Astrocyte (in vitro differentiated cells and primary cell): ENCODE data around the gene TMCC1. TPM values are rescaled to one million over a fixed set of nuclear protein-coding genes. Genes with fewer than 3 reads are reported as not detected.

ENCODE experiments used
- DNase-seq: peaks from one replicate; pipeline ENCODE4 v3.0.0-alpha.2; 2010; ENCODE audit warnings: low read depth
- FAIRE-seq: peaks from 2 replicates; lab custom pipeline; 2011; peaks lifted over from hg19 to GRCh38; lab: Jason Lieb, UNC
- H2AFZ ChIP-seq: 2 replicates; pipeline ENCODE4 v1.6.0; 2012; ENCODE audit warnings: low read depth, low read length, inconsistent platforms
- H3K27ac ChIP-seq: 2 replicates; pipeline ENCODE4 v1.5.1; 2011; ENCODE audit warnings: low read depth, low read length, inconsistent platforms
- H3K27me3 ChIP-seq: 2 replicates; pipeline ENCODE4 v1.6.0; 2011; ENCODE audit warnings: low read length, inconsistent platforms; ENCODE audit not compliant: insufficient read depth
- H3K36me3 ChIP-seq: 2 replicates; pipeline ENCODE4 v1.5.1; 2011; ENCODE audit warnings: low read length, inconsistent platforms; ENCODE audit not compliant: insufficient read depth
- H3K4me1 ChIP-seq: 2 replicates; pipeline ENCODE4 v1.5.1; 2011; ENCODE audit warnings: low read length, inconsistent platforms; ENCODE audit not compliant: insufficient read depth
- H3K4me2 ChIP-seq: 2 replicates; pipeline ENCODE4 v1.6.0; 2012; ENCODE audit warnings: low read length, inconsistent platforms
- H3K4me3 ChIP-seq: 2 replicates; pipeline ENCODE4 v1.5.1; 2011; ENCODE audit warnings: low read depth, mild to moderate bottlenecking, low read length, inconsistent platforms; ENCODE audit not compliant: insufficient read depth
- H3K79me2 ChIP-seq: 2 replicates; pipeline ENCODE4 v1.6.0; 2012; ENCODE audit warnings: mild to moderate bottlenecking, low read length, inconsistent platforms; ENCODE audit not compliant: insufficient read depth
- H3K9ac ChIP-seq: 2 replicates; pipeline ENCODE4 v1.6.0; 2012; ENCODE audit warnings: mild to moderate bottlenecking, low read length, inconsistent platforms
- H3K9me3 ChIP-seq: 2 replicates; pipeline ENCODE4 v1.5.1; 2012; ENCODE audit warnings: low read depth, mild to moderate bottlenecking, low read length, inconsistent platforms; ENCODE audit not compliant: insufficient read depth
- H4K20me1 ChIP-seq: 2 replicates; pipeline ENCODE4 v1.6.0; 2012; ENCODE audit warnings: low read length, inconsistent platforms; ENCODE audit not compliant: insufficient read depth
- H3K27ac Mint-ChIP-seq: one replicate; pipeline ENCODE4 v1.8.0; 2021; ENCODE audit warnings: mild to moderate bottlenecking, mixed read lengths; ENCODE audit not compliant: unreplicated experiment
- H3K27me3 Mint-ChIP-seq: one replicate; pipeline ENCODE4 v1.8.0; 2021; ENCODE audit warnings: low read depth, mixed read lengths; ENCODE audit not compliant: unreplicated experiment
- H3K36me3 Mint-ChIP-seq: one replicate; pipeline ENCODE4 v1.8.0; 2021; ENCODE audit warnings: low read depth, mixed read lengths; ENCODE audit not compliant: unreplicated experiment
- H3K4me1 Mint-ChIP-seq: one replicate; pipeline ENCODE4 v1.8.0; 2021; ENCODE audit warnings: low read depth, mixed read lengths; ENCODE audit not compliant: unreplicated experiment
- H3K4me3 Mint-ChIP-seq: one replicate; pipeline ENCODE4 v1.8.0; 2021; ENCODE audit warnings: mild to moderate bottlenecking, moderate library complexity, mixed read lengths; ENCODE audit not compliant: unreplicated experiment
- H3K9me3 Mint-ChIP-seq: one replicate; pipeline ENCODE4 v1.8.0; 2021; ENCODE audit warnings: mild to moderate bottlenecking, mixed read lengths; ENCODE audit not compliant: unreplicated experiment
- EZH2 ChIP-seq: IDR thresholded peaks from 2 replicates; pipeline ENCODE4 v1.6.1; 2012; ENCODE audit warnings: mild to moderate bottlenecking, low read length, inconsistent platforms; ENCODE audit not compliant: insufficient read depth
- total RNA-seq: library from RNA; stranded (reverse); gene quantifications from 2 replicates; pipeline ENCODE4 v1.2.1, GENCODE V29; 2021
- TF ChIP-seq, protein P1 (sequence below): IDR thresholded peaks from 2 replicates; pipeline ENCODE4 v1.5.1; 2011; ENCODE audit warnings: low read depth, mild to moderate bottlenecking, inconsistent platforms, low read length, moderate library complexity; ENCODE audit not compliant: insufficient read depth

The TMCC1 gene
- total RNA-seq, 1 donor from 2014 or later: 37.9 TPM

DNA sequence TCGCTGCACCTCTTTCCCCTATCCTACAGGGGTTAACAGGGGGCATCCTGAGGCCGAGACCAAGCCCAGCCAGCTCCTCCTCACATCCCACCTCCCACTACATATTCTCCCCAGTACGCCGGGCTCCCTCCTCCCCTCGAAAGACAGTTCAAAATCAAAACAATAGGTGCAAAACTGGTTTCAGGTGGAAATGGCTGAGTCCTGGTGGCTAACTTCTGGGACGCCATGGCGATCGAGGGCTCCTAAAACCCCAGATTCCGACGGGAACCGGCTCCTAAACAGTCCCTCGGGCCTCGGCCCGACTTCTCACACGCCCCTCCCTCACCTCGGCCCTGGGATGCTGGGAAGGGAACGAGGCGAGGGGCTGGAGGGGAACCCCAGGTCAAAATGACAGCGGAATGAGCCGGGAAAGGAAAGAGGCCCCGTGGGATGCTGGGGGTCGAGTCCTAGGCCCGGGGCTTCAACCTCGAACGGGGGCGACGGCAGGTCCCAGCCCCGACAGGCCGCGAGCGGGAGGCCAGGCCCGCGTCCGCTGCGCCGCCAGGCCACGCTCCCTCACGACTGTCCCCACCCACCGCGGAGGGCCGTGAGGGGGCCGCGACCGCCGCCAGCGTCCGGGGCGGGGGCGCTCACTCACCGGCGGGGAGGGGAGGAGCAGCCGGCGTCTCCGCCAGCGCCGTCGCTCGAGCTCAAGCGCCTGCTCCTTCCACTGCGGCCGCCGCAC, 492 bp downstream of the TMCC1 start:
- Histone ChIP-seq H3K4me3 (peak overlapping the region; percentile 78), H3K4me1 (peaks cover 22% of the 10 kb centered on the region), H3K9ac (peak overlapping the region; percentile 91), H3K79me2 (peaks cover 26% of the 10 kb centered on the region), H3K9me3 (no peaks in the 10 kb centered on the region), H3K27ac (peak overlapping the region; percentile 71), H3K4me2 (peak overlapping the region; percentile 93), H2AFZ (peak overlapping the region; percentile 88), H4K20me1 (peaks cover 43% of the 10 kb centered on the region), H3K27me3 (no peaks in the 10 kb centered on the region), H3K36me3 (no peaks in the 10 kb centered on the region)
- peaks cover 7% of the 10 kb centered on the region for H3K36me3 Mint-ChIP-seq
- H3K27ac Mint-ChIP-seq: peak overlapping the region; percentile 96
- FAIRE-seq: no peak
- H3K4me1 Mint-ChIP-seq: peaks cover 33% of the 10 kb centered on the region
- peak; percentile 19 for DNase-seq
- no peak for TF ChIP-seq EZH2
- TF ChIP-seq, protein P1, sequence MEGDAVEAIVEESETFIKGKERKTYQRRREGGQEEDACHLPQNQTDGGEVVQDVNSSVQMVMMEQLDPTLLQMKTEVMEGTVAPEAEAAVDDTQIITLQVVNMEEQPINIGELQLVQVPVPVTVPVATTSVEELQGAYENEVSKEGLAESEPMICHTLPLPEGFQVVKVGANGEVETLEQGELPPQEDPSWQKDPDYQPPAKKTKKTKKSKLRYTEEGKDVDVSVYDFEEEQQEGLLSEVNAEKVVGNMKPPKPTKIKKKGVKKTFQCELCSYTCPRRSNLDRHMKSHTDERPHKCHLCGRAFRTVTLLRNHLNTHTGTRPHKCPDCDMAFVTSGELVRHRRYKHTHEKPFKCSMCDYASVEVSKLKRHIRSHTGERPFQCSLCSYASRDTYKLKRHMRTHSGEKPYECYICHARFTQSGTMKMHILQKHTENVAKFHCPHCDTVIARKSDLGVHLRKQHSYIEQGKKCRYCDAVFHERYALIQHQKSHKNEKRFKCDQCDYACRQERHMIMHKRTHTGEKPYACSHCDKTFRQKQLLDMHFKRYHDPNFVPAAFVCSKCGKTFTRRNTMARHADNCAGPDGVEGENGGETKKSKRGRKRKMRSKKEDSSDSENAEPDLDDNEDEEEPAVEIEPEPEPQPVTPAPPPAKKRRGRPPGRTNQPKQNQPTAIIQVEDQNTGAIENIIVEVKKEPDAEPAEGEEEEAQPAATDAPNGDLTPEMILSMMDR: no peak
- no peaks in the 10 kb centered on the region for H3K27me3 Mint-ChIP-seq
- peaks cover 4% of the 10 kb centered on the region for H3K9me3 Mint-ChIP-seq
- peak overlapping the region; percentile 99 for H3K4me3 Mint-ChIP-seq

DNA sequence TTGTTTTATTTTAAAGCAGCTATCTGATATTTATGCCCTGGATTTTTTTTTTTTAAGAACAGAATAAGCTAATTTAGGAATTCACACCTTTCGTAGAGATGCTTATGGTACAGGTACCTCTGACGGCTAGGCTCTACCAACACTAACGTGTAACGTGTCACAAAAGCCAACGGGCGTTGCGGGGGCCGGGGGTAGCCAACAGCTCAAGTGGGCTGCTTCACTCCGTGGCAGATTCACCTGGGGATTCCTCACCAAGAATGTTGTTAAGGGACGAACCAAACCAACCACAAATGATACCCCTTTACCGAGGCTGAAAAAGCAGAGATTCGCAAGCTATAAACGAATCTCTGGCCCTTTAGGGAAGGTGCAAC, 1.0 kb downstream of the TMCC1 start:
- Histone ChIP-seq H2AFZ (peak overlapping the region; percentile 88), H3K4me1 (peaks cover 22% of the 10 kb centered on the region), H3K4me2 (peak overlapping the region; percentile 93), H3K9ac (peak overlapping the region; percentile 91), H3K27me3 (peaks cover 4% of the 10 kb centered on the region), H3K36me3 (no peaks in the 10 kb centered on the region), H3K4me3 (peak overlapping the region; percentile 78), H4K20me1 (peaks cover 49% of the 10 kb centered on the region), H3K27ac (no peak overlapping the region), H3K79me2 (peaks cover 26% of the 10 kb centered on the region), H3K9me3 (no peaks in the 10 kb centered on the region)
- Mint-ChIP-seq H3K9me3 (peaks cover 4% of the 10 kb centered on the region), H3K4me3 (peak overlapping the region; percentile 99), H3K27ac (peak overlapping the region; percentile 96), H3K4me1 (peaks cover 37% of the 10 kb centered on the region), H3K27me3 (no peaks in the 10 kb centered on the region), H3K36me3 (peaks cover 6% of the 10 kb centered on the region)
- DNase-seq: no peak
- FAIRE-seq: no peak
- TF ChIP-seq, protein P1: no peak
- TF ChIP-seq EZH2: no peak

DNA sequence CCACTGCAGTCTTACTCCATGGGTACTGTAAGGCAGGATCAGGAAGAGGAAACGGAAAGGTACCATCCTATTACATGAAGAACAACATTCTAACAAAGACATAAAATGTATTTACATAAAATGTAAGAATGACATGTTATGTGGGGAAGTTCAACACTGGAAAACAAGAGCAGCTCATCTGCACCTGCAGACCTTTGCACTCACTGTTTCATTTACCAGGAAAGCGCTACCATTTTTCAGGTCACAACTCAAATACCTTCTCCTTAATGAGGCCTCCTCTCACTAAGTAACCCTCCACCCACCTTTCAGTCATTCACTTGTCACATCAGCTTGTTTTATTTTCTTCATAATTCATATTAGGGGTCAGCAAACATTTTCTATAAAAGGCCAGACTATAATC, 2.6 kb downstream of the TMCC1 start:
- H3K36me3 ChIP-seq: no peaks in the 10 kb centered on the region
- H3K4me1 ChIP-seq: peaks cover 22% of the 10 kb centered on the region
- H3K27ac Mint-ChIP-seq: no peak overlapping the region
- peaks cover 28% of the 10 kb centered on the region for H3K79me2 ChIP-seq
- peak overlapping the region; percentile 43 for H3K4me3 Mint-ChIP-seq
- TF ChIP-seq, protein P1: no peak
- no peak for TF ChIP-seq EZH2
- no peak overlapping the region for H2AFZ ChIP-seq
- peaks cover 63% of the 10 kb centered on the region for H4K20me1 ChIP-seq
- H3K9ac ChIP-seq: no peak overlapping the region
- no peak overlapping the region for H3K27ac ChIP-seq
- no peak overlapping the region for H3K4me2 ChIP-seq
- peaks cover 4% of the 10 kb centered on the region for H3K27me3 ChIP-seq
- H3K4me1 Mint-ChIP-seq: peaks cover 38% of the 10 kb centered on the region
- H3K9me3 ChIP-seq: no peaks in the 10 kb centered on the region
- H3K36me3 Mint-ChIP-seq: peaks cover 4% of the 10 kb centered on the region
- FAIRE-seq (no peak), DNase-seq (no peak)
- no peaks in the 10 kb centered on the region for H3K9me3 Mint-ChIP-seq
- H3K27me3 Mint-ChIP-seq: no peaks in the 10 kb centered on the region
- no peak overlapping the region for H3K4me3 ChIP-seq
